DND-41 (cell line): ENCODE results near the gene RPL32.

Experiments used
- ATAC-seq: fragments of 200-7000 bp; cut with Tn5 transposase; 3 replicates; pipeline ENCODE4 v1.9.1; 2021; ENCODE audit warnings: low read depth; ENCODE audit not compliant: insufficient read depth
- DNase-seq: peaks from one replicate; pipeline ENCODE4 v3.0.0-alpha.2; 2020
- H2AFZ ChIP-seq: 2 replicates; pipeline ENCODE4 v1.6.0; 2012; ENCODE audit warnings: low read depth, low read length
- H3K27ac ChIP-seq: 2 replicates; pipeline ENCODE4 v1.5.1; 2012; ENCODE audit warnings: low read length, inconsistent platforms
- H3K27me3 ChIP-seq: fragments of 200-600 bp; sonication (generic); 2 replicates; pipeline ENCODE4 v1.6.0; 2012; ENCODE audit warnings: low read length, mild to moderate bottlenecking, inconsistent platforms; ENCODE audit not compliant: insufficient read depth, poor library complexity
- H3K36me3 ChIP-seq: 2 replicates; pipeline ENCODE4 v1.5.1; 2012; ENCODE audit warnings: low read length, inconsistent platforms; ENCODE audit not compliant: insufficient read depth
- H3K4me1 ChIP-seq: 2 replicates; pipeline ENCODE4 v1.5.1; 2012; ENCODE audit warnings: mild to moderate bottlenecking, low read length; ENCODE audit not compliant: insufficient read depth
- H3K4me2 ChIP-seq: 2 replicates; pipeline ENCODE4 v1.6.0; 2012; ENCODE audit warnings: mild to moderate bottlenecking, moderate library complexity, low read length, inconsistent platforms; ENCODE audit not compliant: insufficient read depth
- H3K4me3 ChIP-seq, 2 experiments: fragments of 200-600 bp in 1 of 2; shearing (Covaris generic) in 1 of 2; 2 replicates each; pipeline ENCODE4 v1.5.1; 2012 to 2016; ENCODE audit warnings: inconsistent platforms in 2 of 2, low read length in 2 of 2, mild to moderate bottlenecking in 2 of 2, low read depth in 1 of 2, moderate library complexity in 1 of 2
- H3K79me2 ChIP-seq: 2 replicates; pipeline ENCODE4 v1.6.0; 2012; ENCODE audit warnings: low read length, inconsistent platforms; ENCODE audit not compliant: insufficient read depth
- H3K9ac ChIP-seq: 2 replicates; pipeline ENCODE4 v1.6.0; 2012; ENCODE audit warnings: low read depth, mild to moderate bottlenecking, inconsistent platforms, low read length, moderate library complexity
- H3K9me3 ChIP-seq: 2 replicates; pipeline ENCODE4 v1.5.1; 2012; ENCODE audit warnings: low read length, moderate library complexity, mild to moderate bottlenecking, inconsistent platforms; ENCODE audit not compliant: insufficient read depth, severe bottlenecking
- H4K20me1 ChIP-seq: 2 replicates; pipeline ENCODE4 v1.6.0; 2012; ENCODE audit warnings: low read length; ENCODE audit not compliant: insufficient read depth
- CTCF ChIP-seq: IDR thresholded peaks from 2 replicates; pipeline ENCODE4 v1.5.1; 2012; ENCODE audit warnings: borderline replicate concordance, low read length, moderate library complexity, mild to moderate bottlenecking; ENCODE audit not compliant: poor library complexity, severe bottlenecking; ENCODE audit errors: extremely low read depth
- EZH2 ChIP-seq: IDR thresholded peaks from 3 replicates; pipeline ENCODE4 v1.6.1; 2012; ENCODE audit warnings: borderline replicate concordance, low read depth, mild to moderate bottlenecking, moderate library complexity, low read length, inconsistent platforms; ENCODE audit not compliant: severe bottlenecking

RPL32 gene

GRCh38 chr3:12871404-12871983 lies 30.1 kb upstream of the RPL32 start:
- Histone ChIP-seq H3K4me1 (peaks cover 5% of the 10 kb centered on the region), H3K4me3 (no peak overlapping the region), H3K27ac (no peak overlapping the region), H3K9ac (no peak overlapping the region), H3K4me2 (no peak overlapping the region), H3K79me2 (no peaks in the 10 kb centered on the region), H3K36me3 (no peaks in the 10 kb centered on the region), H3K9me3 (no peaks in the 10 kb centered on the region), H3K27me3 (no peaks in the 10 kb centered on the region), H4K20me1 (no peaks in the 10 kb centered on the region), H2AFZ (no peak overlapping the region)
- TF ChIP-seq CTCF (no peak), EZH2 (no peak)
- no peak for ATAC-seq
- DNase-seq: no peak

GRCh38 chr3:12870942-12871341 lies 29.6 kb upstream of the RPL32 start:
- Histone ChIP-seq H4K20me1 (no peaks in the 10 kb centered on the region), H3K4me2 (no peak overlapping the region), H3K27ac (no peak overlapping the region), H3K79me2 (no peaks in the 10 kb centered on the region), H3K4me1 (peaks cover 5% of the 10 kb centered on the region), H3K9ac (no peak overlapping the region), H3K36me3 (no peaks in the 10 kb centered on the region), H3K4me3 (no peak overlapping the region), H3K27me3 (no peaks in the 10 kb centered on the region), H2AFZ (no peak overlapping the region), H3K9me3 (no peaks in the 10 kb centered on the region)
- ATAC-seq (no peak), DNase-seq (no peak)
- TF ChIP-seq EZH2: no peak
- TF ChIP-seq CTCF: no peak

GRCh38 chr3:12869035-12869621 lies 27.8 kb upstream of the RPL32 start:
- no peak for DNase-seq
- Histone ChIP-seq H2AFZ (no peak overlapping the region), H3K36me3 (no peaks in the 10 kb centered on the region), H3K9me3 (peaks cover 4% of the 10 kb centered on the region), H3K4me3 (no peak overlapping the region), H3K4me2 (no peak overlapping the region), H3K27ac (no peak overlapping the region), H3K79me2 (no peaks in the 10 kb centered on the region), H4K20me1 (no peaks in the 10 kb centered on the region), H3K9ac (no peak overlapping the region), H3K27me3 (no peaks in the 10 kb centered on the region), H3K4me1 (peaks cover 5% of the 10 kb centered on the region)
- ATAC-seq: no peak
- TF ChIP-seq CTCF: no peak
- no peak for TF ChIP-seq EZH2
